Lung microvascular endothelial cell (primary cell): ENCODE results near the gene MAG. TPM values are rescaled to one million over a fixed set of nuclear protein-coding genes. Genes with fewer than 3 reads are reported as not detected.

Experiments used
- DNase-seq, 2 donors: peaks; one replicate each; pipeline versions ENCODE4 v3.0.0 to v3.0.0-alpha.2; 2010; ENCODE audit warnings: low read depth in 2 of 2
- total RNA-seq: library from RNA; depleted of rRNA; stranded (reverse); fragments of >200 nt; gene quantifications from 2 replicates; pipeline ENCODE4 v1.2.1, GENCODE V29; 2014

Gene MAG
- total RNA-seq, 1 donor from 2014 or later = not detected

DNA sequence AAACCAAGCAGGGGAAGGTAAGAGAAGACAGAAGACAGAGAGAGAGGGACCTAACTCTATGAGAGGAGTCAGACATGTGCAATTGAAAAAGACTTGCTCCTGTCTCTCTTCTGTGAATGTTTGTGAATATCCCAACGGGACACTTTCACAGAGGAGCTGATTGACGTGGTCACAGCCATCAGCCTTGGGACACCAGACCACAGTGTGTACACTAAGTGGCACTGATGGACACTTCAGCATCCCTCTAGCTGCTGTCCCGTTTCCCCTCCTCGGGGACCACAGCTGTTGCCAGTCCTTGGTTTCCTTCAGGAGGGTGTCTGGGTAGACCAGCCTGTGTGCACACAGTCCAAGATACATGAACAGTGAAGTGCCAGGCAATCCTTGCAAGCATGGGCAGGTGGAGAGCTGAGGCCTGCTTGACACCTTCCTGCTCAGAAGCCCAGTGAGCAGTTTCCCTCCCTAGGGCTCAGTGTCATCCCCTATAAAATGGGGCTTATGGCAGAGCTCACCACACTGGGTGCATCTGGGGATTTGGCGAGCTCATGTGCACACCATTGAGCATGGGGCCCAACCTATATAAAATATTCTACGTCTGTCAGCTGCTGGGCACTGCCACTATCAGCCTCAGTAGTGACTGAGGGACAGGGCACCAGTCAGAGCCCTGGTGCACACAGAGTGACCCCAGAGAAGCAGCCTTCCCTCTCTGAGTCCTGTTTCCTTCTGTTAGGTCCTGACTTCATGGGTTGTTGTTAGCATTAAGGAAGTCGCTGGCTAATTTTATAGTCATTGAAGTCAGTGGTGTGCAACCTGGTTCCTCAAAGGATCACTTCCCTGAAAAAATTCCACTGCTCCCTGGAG lies 27.5 kb upstream of the MAG start:
- no peak for DNase-seq

DNA sequence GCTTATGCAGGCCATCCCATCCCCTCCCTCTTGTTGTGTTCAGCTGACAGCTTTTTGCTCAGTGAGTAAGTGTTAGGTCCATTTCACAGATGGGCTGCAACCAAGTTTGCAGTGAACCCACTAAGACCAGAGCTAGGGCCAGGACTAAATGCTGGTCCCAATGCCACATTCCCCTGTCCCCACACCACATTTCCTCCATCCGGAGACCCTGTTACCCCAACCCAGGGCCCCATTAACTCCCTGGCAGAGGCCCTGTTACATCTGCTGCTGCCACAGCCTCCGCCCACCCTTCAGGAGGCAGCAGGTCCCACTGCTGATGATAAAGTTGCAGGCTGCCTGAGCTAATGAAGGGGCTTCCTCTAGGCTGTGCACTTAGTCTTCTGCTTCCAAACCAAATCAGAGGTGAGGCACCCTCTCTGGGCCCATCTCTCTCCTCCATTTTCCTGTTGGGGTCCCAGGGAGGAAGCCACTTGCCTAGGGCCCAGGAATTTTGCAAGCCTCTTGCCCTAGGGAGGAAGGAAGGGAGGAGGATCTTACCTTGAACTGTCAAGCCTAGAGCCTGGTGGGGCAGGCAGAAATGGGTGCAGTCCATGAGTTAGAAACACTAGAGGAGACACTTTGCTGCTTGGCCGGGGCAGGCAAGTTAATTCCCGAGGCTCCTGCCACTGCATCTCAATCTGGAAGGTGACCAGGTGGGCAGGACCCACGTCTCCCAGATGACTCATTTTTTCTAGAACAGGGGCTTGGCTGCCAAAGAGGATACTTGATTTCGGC lies 26.6 kb upstream of the MAG start:
- DNase-seq = no peak

DNA sequence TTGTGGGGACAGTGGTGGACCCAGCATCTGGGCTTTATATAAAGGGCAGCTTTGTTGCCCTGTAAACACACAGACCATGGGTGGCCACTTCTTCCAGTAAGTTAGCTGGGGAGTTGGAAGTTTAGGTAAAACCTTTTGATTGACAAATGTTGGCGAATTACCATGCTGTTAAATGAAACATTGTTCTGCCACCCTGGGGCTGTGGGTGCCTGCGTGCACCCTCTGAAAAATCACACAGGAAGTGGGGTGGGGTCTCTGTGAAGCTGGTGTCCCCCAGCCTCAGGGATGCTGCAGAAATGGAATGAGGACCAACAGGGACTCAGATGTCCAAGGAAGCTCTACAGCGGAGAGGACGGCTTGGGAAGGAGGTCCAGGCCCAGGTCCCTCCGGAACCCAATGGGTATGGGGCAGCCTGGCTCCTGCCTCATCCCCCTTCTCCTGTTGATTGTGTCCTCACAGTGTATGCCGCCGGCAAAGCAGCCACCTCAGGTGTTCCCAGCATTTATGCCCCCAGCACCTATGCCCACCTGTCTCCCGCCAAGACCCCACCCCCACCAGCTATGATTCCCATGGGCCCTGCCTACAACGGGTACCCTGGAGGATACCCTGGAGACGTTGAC lies 26.0 kb upstream of the MAG start:
- no peak for DNase-seq

- no peak for DNase-seq
Measured at GRCh38 chr19:35266520-35267352, 25.2 kb upstream of the MAG start.

GRCh38 chr19:35267353-35267817 lies 24.6 kb upstream of the MAG start:
- DNase-seq = peak; percentile 43 to 55

DNA sequence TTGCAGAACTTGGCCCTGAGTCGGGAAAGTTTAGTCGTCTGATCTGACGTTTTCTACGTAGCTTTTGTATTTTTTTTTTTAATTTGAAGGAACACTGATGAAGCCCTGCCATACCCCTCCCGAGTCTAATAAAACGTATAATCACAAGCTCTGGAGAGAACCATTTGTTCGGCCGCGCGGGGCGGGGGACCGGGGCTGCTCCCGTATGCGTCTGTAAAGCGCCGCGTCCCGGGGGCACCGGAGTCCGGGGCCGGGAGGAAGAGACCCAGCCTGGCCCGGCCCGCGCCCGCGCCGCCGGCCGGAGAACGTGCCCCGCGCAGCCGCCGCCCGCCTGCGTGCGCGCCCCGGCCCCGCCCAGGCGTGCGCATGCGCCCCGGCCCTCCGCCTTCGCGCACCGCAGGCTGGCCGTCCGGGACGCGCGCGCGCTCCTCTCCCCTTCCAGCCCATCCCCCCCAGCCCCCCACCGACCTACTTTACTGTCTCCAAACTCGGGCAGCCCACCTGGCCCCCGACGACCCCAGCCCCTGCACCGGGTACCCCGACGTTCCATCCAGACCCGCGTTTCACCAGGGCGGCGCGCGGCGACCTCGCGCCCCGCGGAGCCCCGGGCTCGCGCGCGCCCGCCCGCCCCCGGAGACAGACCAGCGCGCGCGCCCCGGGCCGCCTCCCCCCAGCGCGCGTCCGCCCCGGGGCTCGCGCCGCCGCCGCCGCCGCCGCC lies 24.0 kb upstream of the MAG start:
- DNase-seq = peak; percentile 79 to 89

DNA sequence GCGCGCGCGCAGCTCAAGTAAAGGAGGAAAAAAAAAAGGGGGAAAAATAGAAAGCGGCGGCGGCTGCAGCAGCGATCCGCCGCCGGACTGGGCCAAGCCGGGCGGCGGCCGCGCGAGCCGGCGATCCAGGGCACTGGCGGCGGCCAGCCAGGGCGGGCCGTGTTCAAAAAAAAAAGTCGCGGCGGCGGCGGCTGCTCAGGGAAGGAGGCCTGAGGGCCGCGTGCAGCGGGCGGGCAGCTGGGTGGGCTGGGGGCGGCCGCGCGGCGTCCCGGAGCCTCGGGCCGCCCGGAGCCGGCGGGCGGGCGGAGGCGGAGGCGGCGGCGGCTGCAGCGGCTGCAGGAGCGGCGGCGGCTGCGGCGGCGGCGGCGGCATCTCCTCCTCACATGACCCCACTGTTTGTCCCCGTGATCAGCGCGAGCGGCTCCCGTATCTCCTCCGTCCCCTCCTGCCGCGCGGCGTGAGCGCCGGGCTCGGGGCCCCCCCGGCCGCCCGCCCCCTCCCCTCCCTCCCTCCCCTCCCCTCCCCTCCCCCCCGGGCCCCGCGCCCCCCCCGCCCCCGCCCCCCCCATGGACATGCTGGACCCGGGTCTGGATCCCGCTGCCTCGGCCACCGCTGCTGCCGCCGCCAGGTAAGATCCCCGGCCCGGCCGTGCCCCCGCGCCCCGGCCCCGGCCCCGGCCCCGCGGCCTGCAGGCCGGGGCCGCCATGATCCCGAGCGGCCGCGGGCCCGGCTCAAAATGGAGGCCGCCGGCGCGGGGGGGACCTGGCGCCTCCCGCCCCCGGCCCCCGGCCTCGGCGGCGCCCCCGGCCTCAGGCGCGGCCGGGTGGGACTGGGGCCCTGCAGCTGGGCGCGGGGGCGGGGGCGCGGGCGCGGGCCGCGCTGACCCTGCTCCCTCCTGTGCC lies 23.2 kb upstream of the MAG start, which contains the start of gene USF2:
Gene USF2 (plus strand): TSS at position 427 of the 902 bp plus-strand sequence. CDS start 140 bp downstream, at position 567.
- DNase-seq = peak; percentile 66 to 84

DNA sequence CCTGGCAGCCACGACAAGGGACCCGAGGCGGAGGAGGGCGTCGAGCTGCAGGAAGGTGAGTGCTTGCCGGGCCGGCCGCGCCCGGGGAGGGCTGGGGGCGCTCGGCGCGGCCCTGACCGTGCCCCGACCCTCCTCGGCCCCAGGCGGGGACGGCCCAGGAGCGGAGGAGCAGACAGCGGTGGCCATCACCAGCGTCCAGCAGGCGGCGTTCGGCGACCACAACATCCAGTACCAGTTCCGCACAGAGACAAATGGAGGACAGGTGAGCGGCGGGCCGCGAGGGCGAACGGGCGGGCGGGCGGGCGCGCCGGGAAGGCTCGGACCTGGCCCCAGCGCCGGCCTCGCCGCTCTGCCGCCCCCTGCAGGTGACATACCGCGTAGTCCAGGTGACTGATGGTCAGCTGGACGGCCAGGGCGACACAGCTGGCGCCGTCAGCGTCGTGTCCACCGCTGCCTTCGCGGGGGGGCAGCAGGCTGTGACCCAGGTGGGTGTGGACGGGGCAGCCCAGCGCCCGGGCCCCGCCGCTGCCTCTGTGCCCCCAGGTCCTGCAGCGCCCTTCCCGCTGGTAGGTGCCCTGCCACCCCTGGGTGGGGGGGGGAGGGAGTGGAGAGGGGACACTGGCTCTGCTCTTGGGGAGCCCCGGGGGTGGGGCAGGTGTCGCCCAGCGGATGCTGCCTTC lies 22.4 kb upstream of the MAG start:
- DNase-seq = peak; percentile 81 to 96

DNA sequence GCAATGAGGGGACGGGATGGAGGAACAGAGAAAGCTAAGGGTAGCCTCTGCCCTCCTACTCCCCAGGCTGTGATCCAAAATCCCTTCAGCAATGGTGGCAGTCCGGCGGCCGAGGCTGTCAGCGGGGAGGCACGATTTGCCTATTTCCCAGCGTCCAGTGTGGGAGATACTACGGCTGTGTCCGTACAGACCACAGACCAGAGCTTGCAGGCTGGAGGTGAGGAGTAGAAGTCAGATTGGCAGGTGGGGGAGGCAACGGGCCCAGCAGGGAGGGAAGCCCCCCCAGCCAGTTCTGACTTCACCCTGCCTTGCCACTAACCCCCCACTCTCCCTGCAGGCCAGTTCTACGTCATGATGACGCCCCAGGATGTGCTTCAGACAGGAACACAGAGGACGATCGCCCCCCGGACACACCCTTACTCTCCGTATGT lies 21.6 kb upstream of the MAG start:
- DNase-seq = no peak

DNA sequence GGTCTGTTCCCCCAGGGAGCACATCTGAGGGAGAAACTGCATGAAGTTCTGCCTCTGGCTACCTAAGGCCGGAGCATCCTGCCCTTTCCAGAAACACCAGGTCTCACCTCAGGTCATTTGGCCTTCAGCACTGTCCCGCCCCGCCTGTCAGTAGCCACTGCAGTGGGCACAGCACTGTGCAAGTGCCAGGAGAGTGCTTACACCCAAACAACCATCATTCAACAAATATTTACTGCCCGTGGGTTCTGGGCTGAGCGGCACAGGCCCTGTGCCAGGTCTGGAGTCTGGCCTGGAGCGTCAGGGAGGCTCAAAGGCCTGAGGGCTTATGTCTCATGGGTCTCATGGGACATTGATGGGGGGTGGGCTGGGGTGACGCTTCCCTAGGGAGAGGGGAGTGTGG lies 20.4 kb upstream of the MAG start:
- no peak for DNase-seq

DNA sequence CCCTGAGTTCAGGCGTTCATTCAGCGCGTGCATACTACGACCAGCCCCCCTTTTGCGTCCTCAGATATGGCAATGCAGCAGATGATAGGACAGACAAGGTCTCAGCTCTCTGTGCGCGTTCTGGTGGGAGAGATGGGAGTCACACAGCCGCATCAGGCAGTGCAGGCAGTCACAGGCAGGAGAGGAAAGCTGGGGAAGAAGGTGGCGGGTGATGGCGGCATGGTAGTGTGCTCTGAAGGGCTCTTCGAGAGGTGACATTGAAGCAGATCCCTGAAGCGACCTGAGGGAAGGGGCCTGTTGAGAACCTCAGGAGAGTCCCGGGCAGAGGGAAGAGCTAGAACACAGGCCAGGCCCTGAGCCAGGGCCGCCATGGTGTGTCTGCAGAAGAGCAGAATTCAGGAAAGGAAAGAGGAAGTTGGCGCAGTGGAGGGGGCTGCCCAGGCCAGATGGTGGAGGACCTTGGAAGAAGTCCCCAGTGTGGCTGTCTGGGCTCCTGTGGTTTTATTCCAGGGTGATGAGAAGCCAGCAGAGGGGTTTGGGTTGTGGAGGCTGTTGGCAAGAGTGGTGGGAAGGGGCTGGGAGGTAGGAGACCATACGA lies 19.7 kb upstream of the MAG start:
- DNase-seq = peak in 1 of 2 donors; percentile 52

DNA sequence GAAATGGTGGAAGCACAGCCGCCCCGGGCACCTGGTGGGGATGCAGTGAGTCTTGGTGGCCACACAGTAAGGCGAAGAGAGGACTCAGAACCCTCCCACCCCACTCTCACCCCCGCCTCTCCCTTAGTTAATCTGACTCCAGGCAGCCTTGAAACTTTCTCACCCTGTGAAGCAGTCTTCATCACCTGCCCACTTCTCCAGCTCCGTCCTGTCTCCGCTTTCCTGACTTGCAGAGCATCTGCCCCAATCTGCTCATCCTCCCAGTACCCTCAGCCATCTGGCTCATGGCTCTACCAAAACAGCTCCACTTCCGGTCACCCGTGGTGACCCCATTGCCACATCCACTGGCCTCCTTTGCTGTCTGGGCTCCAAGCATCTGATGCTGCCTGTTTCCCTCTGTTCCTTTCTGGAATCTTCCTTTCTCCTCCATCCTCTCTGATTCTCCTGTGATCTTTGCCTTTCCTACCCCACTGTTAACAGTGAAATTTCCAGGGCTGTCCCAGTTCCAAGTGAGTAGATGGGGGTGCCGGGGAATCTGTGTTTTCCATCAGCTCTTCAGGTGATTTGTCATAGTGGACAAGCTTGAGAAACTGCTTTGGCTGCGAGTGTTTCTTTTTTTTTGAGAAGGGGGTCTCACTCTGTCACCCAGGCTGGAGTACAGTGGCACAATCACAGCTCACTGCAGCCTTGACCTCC lies 18.9 kb upstream of the MAG start:
- DNase-seq = no peak

DNA sequence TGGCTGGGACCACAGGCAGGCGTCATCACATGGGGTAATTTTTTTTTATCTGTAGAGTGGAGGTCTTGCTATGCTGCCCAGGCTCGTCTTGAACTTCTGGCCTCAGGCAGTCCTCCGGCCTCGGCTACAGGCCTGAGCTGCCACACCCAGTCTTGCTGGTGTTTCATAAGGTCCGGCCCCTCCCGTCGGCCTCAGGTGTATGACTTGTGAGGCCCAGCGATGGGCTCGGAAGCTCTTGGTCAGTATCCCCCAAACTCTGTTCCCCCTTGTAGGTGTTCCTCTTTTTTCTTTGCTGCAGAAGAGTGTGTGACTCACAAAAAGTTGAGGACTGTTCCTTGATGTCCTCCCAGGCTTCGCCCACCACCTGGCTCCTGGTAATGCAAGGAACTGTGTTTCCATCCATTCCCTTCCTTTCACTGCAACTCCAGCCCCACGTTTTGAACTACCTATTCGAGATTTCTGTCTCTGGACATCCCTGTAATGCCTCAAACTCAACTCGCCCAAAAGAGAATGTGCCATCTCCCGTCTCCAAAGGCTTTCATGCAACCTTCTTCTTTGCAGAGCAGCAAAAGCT lies 18.2 kb upstream of the MAG start:
- DNase-seq = no peak

DNA sequence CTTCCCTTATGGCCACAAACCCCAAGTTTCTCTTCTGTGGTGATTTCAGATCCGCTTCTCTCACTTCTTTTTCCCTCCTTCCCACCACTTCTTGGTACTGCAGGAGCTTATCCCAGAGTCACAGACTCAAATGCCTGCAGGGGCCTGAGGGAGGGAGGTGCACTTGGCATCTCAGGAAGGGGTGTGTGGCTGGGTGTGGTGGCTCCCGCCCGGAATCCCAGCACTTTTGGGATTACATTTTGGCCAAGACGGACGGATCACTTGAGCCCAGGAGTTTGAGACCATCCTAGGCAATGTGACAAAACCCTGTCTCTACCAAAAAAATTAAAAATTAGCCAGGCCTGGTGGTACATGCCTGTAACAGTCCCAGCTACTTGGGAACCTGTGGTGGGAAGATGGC lies 17.6 kb upstream of the MAG start:
- DNase-seq = no peak

GRCh38 chr19:35276706-35277281 lies 15.2 kb upstream of the MAG start:
- no peak for DNase-seq

GRCh38 chr19:35278578-35279284 lies 13.2 kb upstream of the MAG start:
- no peak for DNase-seq
